Measurements from ENCODE around the gene ZBTB47. TPM values are rescaled to one million over a fixed set of nuclear protein-coding genes. Genes with fewer than 3 reads are reported as not detected.

Gene ZBTB47
- total RNA-seq, 2 donors from 2014 or later: 92.4 to 129 TPM

- H3K9me3 ChIP-seq: no peaks in the 10 kb centered on the region
- no peak for TF ChIP-seq CTCF (IDR thresholded peaks at IDR 0.05)
- peaks cover 0 to 11% of the 10 kb centered on the region in 2 donors for H3K4me1 ChIP-seq
- H3K27ac ChIP-seq: no peak overlapping the region
- DNase-seq (ENCODE audit: low spot score): no peak
- no peaks in the 10 kb centered on the region for H3K36me3 ChIP-seq
- no peak overlapping the region for H3K4me3 ChIP-seq
- no peaks in the 10 kb centered on the region for H3K27me3 ChIP-seq
Measured at GRCh38 chr3:42710323-42711021, 57.0 kb downstream of the ZBTB47 start.

DNA sequence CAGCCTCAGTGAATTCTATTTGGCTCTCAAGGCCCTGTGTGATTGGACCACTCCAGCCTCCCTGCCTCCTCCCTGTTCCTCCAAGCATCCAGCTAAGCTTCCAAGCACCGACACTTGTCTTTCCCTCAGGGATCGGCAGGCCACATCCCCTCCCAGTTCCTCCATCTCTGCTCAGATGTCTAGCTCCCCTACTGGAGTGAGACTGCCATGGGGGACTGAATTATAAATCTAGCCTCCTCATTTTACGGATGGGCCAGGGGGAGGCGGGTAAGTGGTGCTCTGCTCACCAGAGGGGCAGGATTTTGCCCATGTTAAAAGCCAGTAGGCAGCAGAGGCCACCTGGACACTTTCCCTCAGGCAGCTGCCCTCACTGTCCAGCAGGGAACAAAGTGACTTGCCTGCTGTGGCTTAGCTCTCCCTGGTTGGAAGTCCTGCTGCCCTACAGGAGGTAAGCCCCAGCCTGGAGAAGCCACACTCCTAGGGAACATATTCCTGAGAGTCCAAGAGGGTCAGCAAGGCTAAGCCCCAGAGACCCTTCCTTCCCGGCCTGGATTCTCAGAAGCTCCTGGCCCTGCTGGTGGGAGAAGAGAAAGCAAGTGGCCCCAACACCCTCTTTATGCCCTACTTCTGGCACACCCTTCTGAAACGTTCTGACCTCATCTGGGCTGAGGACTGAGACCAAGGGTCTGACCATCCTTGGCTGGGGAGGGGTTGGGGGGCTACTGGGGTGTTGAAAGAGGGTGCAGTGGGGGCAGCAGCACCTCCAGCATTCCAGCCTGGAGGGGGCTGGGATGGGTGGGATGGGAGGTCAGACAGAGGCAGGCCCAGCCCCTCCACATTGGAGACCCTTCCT, 58.2 kb downstream of the ZBTB47 start:
- Histone ChIP-seq H3K36me3 (no peaks in the 10 kb centered on the region), H3K4me3 (no peak overlapping the region), H3K4me1 (no peaks in the 10 kb centered on the region), H3K9me3 (no peaks in the 10 kb centered on the region), H3K27ac (peak overlapping the region in 1 of 2 donors; percentile 5), H3K27me3 (no peaks in the 10 kb centered on the region)
- TF ChIP-seq CTCF (IDR thresholded peaks at IDR 0.05): peak in 1 of 2 donors; percentile 18
- DNase-seq (ENCODE audit: low spot score): no peak

GRCh38 chr3:42712344-42712648, 58.8 kb downstream of the ZBTB47 start:
- Histone ChIP-seq H3K4me1 (no peaks in the 10 kb centered on the region), H3K4me3 (no peak overlapping the region), H3K9me3 (no peaks in the 10 kb centered on the region), H3K27me3 (no peaks in the 10 kb centered on the region), H3K27ac (no peak overlapping the region), H3K36me3 (no peaks in the 10 kb centered on the region)
- no peak for DNase-seq (ENCODE audit: low spot score)
- TF ChIP-seq CTCF (IDR thresholded peaks at IDR 0.05): no peak

DNA sequence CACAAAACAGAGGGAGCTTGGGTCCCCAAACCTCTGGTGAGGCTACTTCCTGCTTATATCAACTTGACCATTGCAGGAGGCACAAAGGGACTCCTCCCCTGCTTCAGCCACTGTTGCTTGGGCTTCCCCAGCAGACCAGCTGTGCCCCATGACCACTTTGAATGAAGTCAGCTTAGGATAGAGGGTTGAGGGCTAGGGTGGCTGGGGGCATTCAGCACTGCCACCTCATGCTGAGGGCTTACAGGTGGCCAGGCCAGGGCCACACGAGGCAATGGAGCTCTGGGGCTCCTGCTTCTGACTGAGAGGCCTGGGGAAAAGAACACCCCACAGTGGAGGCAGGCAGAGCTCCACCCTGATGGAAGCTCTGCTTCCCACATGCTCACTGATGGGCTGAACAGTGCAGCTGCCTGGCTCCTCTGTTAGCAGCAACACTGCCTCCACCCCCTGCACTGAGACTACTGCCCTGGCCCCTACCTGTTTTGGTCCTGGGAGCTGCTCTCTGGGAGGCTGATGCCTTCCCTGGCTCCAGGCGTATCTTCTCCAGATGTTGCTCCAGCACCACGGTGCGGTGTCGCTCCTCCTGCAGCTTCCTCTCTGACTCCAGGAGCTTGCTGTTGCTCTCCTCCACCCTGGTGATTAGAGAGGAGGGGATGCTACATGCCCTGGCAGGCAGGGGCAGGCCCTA, 59.3 kb downstream of the ZBTB47 start:
- Histone ChIP-seq H3K36me3 (no peaks in the 10 kb centered on the region), H3K27me3 (no peaks in the 10 kb centered on the region), H3K9me3 (no peaks in the 10 kb centered on the region), H3K27ac (no peak overlapping the region), H3K4me1 (no peaks in the 10 kb centered on the region), H3K4me3 (no peak overlapping the region)
- TF ChIP-seq CTCF (IDR thresholded peaks at IDR 0.05): no peak
- no peak for DNase-seq (ENCODE audit: low spot score)

DNA sequence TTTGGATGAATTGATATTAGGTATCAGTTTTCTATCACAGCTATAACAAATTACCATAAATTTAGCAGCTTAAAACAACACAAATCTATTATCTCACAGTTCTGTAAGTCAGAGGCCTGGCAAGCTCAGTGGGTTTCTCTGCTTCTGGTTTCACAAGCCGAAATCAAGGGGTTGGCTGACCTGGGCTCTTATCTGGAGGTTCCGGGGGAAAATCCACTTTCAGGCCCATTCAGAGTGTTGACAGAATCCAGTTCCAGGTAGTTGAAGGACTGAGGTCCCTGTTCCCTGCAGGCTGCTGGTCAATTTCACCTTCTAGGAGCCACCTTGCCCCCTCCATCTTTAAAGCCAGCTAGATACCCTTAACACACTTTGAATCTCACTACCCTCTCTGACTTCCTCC, 60.2 kb downstream of the ZBTB47 start:
- Histone ChIP-seq H3K4me1 (no peaks in the 10 kb centered on the region), H3K4me3 (no peak overlapping the region), H3K36me3 (no peaks in the 10 kb centered on the region), H3K9me3 (no peaks in the 10 kb centered on the region), H3K27ac (peak overlapping the region in 1 of 2 donors; percentile 6), H3K27me3 (no peaks in the 10 kb centered on the region)
- peak; percentile 28 for DNase-seq (ENCODE audit: low spot score)
- TF ChIP-seq CTCF (IDR thresholded peaks at IDR 0.05): no peak
